ENCODE measurements around the gene PTGER4.
"Not testable (repeated sequence)": the region's sequence is repeated elsewhere in the genome, so short reads cannot be mapped to it uniquely, and the experiment has no call there.

The PTGER4 gene

GRCh38 chr5:40689438-40689837 is 9.7 kb downstream of the PTGER4 start:
- no peak for DNase-seq (ENCODE audit: low read depth)

GRCh38 chr5:40690267-40690666 is 10.6 kb downstream of the PTGER4 start:
- DNase-seq (ENCODE audit: low read depth), result no peak

- DNase-seq (ENCODE audit: low read depth), result no peak
Measured at GRCh38 chr5:40691894-40692293, 12.2 kb downstream of the PTGER4 start.

DNA sequence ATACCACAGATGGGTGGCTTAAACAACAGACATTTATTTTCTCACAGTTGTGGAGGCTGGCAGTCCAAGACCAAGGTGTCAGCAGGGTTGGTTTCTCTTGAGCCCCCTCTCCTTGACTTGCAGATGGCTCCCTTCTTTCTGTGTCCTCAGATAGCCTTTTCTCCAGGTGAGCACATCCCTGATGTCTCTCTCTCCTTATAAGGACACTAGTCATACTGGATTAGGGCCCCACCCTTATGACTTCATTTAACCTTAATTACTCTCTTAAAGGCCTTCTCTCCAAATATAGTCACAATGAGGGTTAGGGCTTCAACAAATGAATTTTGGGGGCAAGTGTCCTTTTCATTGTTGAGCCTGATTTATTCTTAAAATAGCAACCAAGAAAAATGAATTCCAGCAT is 14.7 kb downstream of the PTGER4 start:
- DNase-seq (ENCODE audit: low read depth), result no peak

DNA sequence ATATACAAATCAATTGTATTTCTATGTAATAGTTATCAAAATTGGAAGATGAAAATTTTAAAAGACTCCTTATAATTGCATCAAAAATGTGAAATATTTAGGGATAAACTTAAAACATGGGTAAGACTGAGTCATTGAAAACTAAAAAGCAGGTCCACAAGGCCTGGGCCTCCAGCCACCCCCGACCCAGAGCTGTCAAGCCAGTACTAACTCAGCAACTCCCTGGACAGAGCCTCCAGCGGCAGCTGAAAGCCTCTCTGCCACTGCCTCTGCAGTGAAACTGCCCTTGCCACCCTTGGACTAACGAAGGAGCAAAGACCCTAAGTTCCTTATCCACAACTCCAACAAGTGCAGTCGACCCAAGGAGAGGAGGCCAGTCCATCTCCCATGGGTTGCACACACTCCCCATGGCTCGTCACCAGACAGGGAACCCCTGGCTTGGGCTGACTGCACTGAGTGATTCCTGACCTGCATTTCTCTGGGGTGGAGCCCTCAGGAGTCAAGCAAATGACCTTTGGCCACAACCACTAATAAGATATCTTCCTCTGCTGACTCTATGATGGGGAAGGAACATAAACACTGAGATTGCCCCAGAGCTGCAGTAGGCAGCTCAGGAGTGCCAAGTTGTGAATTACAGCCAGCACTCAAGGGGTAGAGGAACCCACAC is 20.5 kb downstream of the PTGER4 start:
- no peak for DNase-seq (ENCODE audit: low read depth)

- DNase-seq (ENCODE audit: low read depth), result not testable (repeated sequence)
Measured at GRCh38 chr5:40702027-40702426, 22.3 kb downstream of the PTGER4 start.

DNA sequence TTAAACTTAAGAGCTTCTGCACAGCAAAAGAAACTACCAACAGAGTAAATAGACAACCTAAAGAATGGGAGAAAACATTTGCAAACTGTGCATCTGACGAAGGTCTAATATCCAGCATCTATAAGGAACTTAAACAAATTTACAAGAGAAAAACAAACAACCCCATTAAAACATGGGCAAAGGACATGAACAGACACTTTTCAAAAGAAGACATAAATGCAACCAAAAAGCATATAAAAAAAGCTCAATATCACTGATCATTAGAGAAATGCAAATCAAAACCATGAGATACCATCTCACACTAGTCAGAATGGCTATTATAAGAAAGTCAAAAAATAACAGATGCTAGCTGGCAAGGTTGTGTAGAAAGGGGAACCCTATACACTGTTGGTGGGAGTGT is 25.8 kb downstream of the PTGER4 start:
- not testable (repeated sequence) for DNase-seq (ENCODE audit: low read depth)

DNA sequence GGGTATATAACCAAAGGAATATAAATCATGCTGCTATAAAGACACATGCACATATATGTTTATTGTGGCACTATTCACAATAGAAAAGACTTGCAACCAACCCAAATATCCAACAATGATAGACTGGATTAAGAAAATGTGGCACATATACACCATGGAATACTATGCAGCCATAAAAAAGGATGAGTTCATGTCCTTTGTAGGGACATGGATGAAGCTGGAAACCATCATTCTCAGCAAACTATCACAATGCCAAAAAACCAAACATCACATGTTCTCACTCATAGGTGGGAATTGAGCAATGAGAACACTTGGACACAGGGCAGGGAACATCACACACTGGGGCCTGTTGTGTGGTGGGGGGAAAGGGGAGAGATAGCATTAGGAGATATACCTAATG is 30.9 kb downstream of the PTGER4 start:
- DNase-seq (ENCODE audit: low read depth), result not testable (repeated sequence)

- no peak for DNase-seq (ENCODE audit: low read depth)
Measured at GRCh38 chr5:40714001-40714400, 34.3 kb downstream of the PTGER4 start.

DNA sequence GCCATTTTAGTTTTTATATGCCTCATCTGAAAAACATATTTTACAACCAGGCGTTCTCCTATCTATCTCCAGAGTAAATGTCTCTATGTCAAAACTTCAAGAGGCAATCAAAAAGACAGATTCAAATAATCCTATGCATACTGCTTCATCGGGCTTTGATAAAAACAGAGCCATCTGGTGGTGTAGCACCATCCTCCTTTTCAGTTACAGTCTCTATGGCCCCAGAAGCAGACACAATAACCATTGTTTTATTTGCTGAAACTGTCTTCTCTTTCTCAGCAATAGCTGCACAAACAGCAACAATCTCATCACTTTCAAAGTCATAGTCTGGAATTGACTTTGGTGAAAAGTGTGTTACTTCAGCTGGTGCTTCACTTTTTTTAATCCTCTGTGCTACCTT is 36.3 kb downstream of the PTGER4 start:
- no peak for DNase-seq (ENCODE audit: low read depth)

DNA sequence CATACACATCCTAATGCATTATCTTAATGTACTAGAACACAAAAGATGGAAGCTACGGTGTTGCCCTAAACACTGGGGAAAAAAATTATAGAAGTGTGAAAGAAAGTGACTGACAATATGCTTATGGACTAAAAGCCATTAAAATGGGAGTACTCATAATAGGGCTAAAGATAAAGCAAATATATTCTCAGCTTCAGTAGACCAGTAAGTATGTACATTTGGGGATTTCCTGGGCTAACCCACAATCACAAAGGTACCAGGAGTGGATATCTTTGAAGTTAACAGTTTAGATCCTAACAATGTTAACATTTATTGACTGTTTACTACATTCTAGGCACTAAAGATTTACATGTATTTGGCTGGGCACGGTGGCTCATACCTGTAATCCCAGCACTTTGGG is 36.9 kb downstream of the PTGER4 start:
- DNase-seq (ENCODE audit: low read depth), result no peak

GRCh38 chr5:40717281-40717680 is 37.6 kb downstream of the PTGER4 start:
- DNase-seq (ENCODE audit: low read depth), result no peak

GRCh38 chr5:40720069-40720468 is 40.4 kb downstream of the PTGER4 start:
- DNase-seq (ENCODE audit: low read depth), result no peak

DNA sequence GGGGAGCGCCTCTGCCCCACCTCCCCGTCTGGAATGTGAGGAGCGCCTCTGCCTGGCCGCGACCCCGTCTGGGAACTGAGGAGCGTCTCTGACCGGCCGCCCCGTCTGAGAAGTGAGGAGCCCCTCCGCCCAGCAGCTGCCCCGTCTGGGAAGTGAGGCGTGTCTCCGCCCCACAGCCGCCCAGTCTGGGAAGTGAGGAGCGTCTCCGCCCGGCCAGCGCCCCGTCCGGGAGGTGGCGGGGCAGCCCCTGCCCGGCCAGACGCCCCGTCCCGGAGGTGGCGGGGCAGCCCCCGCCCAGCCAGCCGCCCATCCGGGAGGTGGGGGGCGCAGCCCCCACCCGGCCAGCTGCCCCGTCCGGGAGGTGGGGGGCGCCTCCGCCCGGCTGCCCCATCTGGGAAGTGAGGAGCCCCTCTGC is 42.8 kb downstream of the PTGER4 start:
- not testable (repeated sequence) for DNase-seq (ENCODE audit: low read depth)

DNA sequence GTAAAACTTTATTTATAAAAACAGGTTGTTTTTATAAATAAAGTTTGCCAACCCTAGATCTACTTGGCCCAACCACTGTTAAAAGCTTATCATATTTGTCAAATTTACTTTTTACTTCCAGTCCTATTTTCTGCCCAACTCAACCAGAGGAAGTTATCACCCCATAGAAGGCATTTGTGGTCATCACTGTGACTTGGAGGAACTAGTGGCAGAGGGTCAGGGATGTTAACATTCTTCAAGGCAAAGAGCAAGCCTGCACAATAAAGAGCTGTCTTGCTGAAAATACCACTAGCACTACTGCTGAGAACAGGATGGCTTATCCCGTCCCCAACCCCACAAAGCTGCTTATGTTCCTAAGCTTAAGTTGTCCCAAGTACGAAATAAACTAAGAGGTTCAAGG is 53.7 kb downstream of the PTGER4 start:
- DNase-seq (ENCODE audit: low read depth), result no peak

GRCh38 chr5:40733879-40734563 is 54.3 kb downstream of the PTGER4 start:
- no peak for DNase-seq (ENCODE audit: low read depth)

GRCh38 chr5:40734986-40735385 is 55.3 kb downstream of the PTGER4 start:
- DNase-seq (ENCODE audit: low read depth), result no peak

GRCh38 chr5:40735609-40736008 is 55.9 kb downstream of the PTGER4 start:
- no peak for DNase-seq (ENCODE audit: low read depth)

- no peak for DNase-seq (ENCODE audit: low read depth)
Measured at GRCh38 chr5:40736103-40736875, 56.6 kb downstream of the PTGER4 start.

GRCh38 chr5:40738502-40738901 is 58.8 kb downstream of the PTGER4 start:
- DNase-seq (ENCODE audit: low read depth), result no peak

Measured in stimulated activated CD8-positive, alpha-beta memory T cell treated with anti-CD3 and anti-CD28 coated beads, Interleukin-15, amount 100 ng/mL, for 24 hours (primary cell).